Muscle of arm (tissue), 12 donors: ENCODE results near the gene FBXO40. TPM values are rescaled to one million over a fixed set of nuclear protein-coding genes. Genes with fewer than 3 reads are reported as not detected.

ENCODE experiments used
- DNase-seq: peaks from one replicate; pipeline ENCODE4 v3.0.0-alpha.2; 2013
- polyA plus RNA-seq, 12 donors: library from polyadenylated mRNA; unstranded; fragments of 120-200 nt; gene quantifications; one replicate each; pipeline ENCODE4 v1.2.1, GENCODE V29; 2013; ENCODE audit not compliant: insufficient read length in 12 of 12

FBXO40 gene
- polyA plus RNA-seq, 12 donors = 1.6 to 3.9 (median 2.5) TPM; not detected in 1

DNA sequence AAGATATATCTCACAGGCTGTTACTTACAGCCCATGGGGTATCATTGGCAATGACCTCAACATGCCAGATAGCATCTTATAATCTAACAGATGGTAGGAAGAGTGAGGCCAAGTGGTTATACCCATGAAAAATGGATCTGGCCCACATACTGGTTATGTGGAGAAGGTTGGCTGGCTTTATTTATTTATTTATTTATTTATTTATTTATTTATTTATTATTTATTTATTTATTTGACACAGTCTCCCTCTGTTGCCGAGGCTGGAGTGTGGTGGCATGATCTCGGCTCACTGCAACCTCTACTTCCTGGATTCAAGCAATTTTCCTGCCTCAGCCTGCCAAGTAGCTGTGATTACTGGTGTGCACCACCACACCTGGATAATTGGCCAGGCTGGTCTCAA lies 11.6 kb downstream of the FBXO40 start:
- no peak for DNase-seq

GRCh38 chr3:121606106-121606505 lies 12.9 kb downstream of the FBXO40 start:
- DNase-seq = no peak

DNA sequence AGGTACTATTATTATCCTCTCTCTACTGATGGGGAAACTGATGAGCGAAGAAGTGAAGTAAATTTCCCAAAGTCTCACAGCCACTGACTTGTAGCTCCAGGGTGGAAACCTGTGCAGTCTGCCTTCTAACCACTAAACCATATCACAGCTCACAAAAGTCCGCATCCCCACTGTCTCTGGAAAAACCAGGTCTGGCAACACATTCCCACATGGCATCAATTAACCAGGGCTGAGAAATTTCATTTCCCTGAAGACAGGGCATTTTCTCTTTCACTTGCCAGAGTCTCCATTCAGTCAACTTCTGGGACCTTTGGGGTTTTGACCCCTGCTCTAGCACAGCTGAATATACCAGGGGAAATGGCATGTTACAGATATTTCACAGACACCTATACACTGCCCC lies 26.5 kb downstream of the FBXO40 start:
- DNase-seq = no peak

GRCh38 chr3:121621491-121621890 lies 28.3 kb downstream of the FBXO40 start:
- no peak for DNase-seq

DNA sequence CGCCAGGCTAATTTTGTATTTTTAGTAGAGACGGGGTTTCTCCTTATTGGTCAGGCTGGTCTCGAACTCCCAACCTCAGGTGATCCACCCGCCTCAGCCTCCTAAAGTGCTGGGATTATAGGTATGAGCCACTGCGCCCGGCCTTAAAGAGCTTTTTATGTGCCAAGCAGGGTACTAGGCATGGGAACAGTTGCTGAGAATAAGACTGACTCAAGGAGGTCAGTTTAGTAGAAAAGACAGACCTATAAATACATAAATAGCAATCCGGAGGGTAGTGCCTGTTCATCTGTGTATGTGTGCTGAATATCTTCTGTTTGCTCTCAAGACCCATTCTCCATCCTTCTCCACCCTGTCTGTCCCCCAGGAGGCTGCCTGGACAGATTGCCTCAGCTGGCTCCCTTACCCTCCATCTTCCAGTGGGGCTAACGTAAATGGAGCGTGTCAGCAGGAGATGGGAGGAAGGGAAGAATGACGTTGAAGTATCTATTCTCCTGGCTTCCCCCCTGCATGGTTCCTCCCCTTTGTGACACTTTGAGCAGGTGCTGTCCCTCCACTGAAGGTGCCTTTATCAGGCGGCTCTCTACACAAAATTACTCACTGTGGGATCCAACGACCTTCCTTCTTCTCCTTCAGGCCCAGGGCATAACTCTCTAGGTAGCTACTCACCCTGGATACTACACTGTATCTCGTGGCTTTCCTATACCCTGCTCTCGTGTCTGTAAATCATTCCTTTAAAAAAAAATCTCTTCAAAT lies 31.1 kb downstream of the FBXO40 start:
- no peak for DNase-seq

- DNase-seq = no peak
Measured at GRCh38 chr3:121626495-121626894, 33.3 kb downstream of the FBXO40 start.

GRCh38 chr3:121627211-121627610 lies 34.0 kb downstream of the FBXO40 start:
- no peak for DNase-seq

- DNase-seq = no peak
Measured at GRCh38 chr3:121627622-121628021, 34.4 kb downstream of the FBXO40 start.

- no peak for DNase-seq
Measured at GRCh38 chr3:121629601-121630000, 36.4 kb downstream of the FBXO40 start.

DNA sequence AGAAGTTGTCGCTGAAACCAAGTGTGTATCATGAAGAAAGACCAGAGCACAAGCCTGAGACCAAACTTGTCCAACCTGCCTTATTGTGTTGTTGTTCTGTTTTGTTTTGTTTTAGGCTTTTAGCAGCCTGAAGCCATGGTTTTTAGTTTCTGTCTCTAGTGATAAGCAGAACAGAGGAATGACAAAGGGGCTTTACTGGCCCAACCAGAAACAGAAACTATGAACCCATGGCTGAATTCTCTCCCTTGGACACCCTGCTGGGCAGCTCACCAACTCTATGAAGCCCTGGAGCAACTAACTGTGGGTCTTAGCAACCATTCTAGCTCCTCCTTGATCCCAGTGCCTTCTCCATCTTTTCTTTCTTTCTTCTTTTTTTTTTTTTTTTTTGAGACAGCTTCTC lies 37.2 kb downstream of the FBXO40 start:
- no peak for DNase-seq

DNA sequence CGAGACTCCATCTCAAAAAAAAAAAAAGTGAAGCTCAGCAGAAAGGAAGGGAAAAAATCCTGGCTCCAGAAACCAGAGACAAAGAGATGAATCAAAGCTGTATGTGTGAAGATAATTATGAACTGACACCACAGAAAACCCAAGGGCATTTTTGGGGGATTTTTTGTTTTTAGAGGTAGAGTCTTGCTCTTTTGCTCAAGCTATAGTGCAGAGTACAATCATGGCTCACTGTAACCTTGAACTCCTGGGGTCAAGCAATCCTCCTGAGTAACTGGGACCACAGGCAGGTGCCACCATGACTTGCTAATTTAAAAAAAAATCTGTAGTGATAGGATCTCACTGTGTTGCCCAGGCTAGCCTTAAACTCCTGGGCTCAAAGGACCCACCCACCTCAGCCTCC lies 44.7 kb downstream of the FBXO40 start:
- DNase-seq = no peak

DNA sequence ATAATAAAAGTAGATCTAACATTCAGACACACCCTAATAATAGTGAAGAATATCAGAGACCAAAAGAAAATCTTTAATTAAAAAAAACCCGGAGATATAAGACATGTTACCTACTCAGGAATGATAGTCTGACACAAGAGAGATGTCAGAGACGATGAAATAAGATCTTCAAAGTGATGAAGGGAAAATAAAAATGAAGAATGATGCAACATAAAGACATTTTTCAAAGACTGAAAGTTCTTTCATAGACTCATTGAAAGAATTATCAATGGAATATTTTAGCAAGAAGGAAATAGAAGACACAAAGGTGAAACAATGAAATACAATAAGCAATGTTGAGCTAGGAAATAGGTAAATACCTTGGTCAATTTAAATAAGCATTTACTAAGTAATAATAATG lies 47.9 kb downstream of the FBXO40 start:
- no peak for DNase-seq

- no peak for DNase-seq
Measured at GRCh38 chr3:121642601-121643314, 49.6 kb downstream of the FBXO40 start.

DNA sequence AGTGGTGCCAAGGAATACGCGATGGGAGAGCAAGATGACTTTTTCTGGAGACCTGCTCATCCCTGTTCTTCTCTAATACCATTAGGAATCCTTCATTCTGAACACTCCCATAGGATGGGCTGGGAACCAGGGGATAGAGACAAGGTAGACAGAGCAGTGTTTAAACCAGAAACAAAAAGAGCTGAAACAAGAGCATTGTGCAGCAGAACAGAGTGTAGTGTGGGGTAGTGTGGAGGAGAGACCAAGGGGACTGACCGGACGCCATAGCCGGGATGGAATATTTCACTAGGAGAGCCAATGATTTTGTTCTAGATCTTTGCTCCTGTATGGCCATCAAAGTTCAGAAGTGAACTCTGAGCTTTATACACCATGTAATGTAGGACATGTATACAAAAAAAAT lies 51.9 kb downstream of the FBXO40 start:
- DNase-seq = no peak

GRCh38 chr3:121648219-121648958 lies 55.2 kb downstream of the FBXO40 start:
- DNase-seq = no peak

GRCh38 chr3:121649645-121650044 lies 56.5 kb downstream of the FBXO40 start:
- no peak for DNase-seq

DNA sequence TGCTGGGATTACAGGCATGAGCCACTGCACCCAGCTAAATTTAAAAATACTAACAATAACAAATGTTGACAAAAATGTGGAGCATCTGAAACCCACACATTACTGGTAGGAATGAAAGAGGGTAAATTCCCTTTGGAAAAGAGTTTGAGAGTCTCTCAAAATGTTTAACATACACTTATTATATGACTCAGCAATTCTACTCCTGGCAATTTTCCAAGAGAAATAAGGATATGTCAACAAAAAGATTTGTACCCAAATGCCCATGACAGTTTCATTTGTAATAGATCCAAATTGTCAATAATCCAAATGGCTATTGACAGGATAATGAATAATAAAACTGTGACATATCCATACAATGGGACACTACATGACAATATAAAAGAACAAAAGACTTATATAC lies 58.5 kb downstream of the FBXO40 start:
- DNase-seq = no peak

GRCh38 chr3:121654493-121655385 lies 61.6 kb downstream of the FBXO40 start:
- no peak for DNase-seq

DNA sequence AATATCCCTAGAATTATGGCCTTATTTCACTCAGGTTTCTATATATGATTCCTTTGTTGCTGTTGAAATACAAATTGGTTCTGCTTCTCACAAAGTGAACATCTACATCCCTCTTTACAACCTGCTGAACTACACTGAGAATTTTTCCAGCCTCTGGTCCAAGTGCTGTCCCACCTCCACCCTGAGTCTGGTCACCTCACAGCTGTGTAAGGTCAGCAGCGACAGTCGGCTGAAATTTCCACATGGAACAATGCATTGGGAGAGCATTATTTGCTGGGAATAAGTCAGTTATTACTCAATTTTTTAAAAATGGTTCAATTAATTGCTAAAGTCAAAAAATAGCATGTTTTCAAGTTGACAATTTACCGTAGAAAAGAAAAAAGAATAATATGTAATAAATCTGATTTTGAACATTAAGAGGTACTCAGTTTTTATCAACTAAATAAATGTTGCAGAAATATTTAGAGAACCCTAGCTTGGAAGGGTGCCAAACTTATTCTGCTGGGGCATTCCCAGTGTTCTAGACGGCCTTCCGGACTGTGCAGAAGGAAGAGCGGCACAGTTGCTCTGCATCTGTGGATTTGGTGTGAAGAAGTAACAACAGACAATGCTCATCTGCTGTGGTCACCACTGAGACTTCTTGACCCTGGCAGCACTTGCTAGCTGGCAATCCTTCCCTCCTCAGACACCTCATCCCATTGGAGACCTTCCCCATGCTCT lies 65.7 kb downstream of the FBXO40 start:
- no peak for DNase-seq

GRCh38 chr3:121659586-121659985 lies 66.4 kb downstream of the FBXO40 start:
- no peak for DNase-seq
